ENCODE data around the gene NOS2.

The NOS2 gene

GRCh38 chr17:27832831-27833230, 32.5 kb upstream of the NOS2 start:
- TF ChIP-seq SIN3A (IDR thresholded peaks at IDR 0.05; ENCODE audit: borderline replicate concordance, insufficient read depth, low read length) (no peak), TAF1 (IDR thresholded peaks at IDR 0.05; ENCODE audit: borderline replicate concordance, insufficient read depth, low read length) (no peak), POLR2AphosphoS5 (IDR thresholded peaks at IDR 0.05; ENCODE audit: low read depth, low read length) (no peak), FOXP2 (optimal IDR thresholded peaks at IDR 0.05; ENCODE audit: borderline replicate concordance, extremely low read depth, extremely low read length, insufficient read depth) (no peak)
- TF ChIP-seq, protein P1, sequence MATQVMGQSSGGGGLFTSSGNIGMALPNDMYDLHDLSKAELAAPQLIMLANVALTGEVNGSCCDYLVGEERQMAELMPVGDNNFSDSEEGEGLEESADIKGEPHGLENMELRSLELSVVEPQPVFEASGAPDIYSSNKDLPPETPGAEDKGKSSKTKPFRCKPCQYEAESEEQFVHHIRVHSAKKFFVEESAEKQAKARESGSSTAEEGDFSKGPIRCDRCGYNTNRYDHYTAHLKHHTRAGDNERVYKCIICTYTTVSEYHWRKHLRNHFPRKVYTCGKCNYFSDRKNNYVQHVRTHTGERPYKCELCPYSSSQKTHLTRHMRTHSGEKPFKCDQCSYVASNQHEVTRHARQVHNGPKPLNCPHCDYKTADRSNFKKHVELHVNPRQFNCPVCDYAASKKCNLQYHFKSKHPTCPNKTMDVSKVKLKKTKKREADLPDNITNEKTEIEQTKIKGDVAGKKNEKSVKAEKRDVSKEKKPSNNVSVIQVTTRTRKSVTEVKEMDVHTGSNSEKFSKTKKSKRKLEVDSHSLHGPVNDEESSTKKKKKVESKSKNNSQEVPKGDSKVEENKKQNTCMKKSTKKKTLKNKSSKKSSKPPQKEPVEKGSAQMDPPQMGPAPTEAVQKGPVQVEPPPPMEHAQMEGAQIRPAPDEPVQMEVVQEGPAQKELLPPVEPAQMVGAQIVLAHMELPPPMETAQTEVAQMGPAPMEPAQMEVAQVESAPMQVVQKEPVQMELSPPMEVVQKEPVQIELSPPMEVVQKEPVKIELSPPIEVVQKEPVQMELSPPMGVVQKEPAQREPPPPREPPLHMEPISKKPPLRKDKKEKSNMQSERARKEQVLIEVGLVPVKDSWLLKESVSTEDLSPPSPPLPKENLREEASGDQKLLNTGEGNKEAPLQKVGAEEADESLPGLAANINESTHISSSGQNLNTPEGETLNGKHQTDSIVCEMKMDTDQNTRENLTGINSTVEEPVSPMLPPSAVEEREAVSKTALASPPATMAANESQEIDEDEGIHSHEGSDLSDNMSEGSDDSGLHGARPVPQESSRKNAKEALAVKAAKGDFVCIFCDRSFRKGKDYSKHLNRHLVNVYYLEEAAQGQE (IDR thresholded peaks at IDR 0.05; ENCODE audit: insufficient read depth in 1 of 2, low read depth in 2 of 2, low read length in 2 of 2): no peak

DNA sequence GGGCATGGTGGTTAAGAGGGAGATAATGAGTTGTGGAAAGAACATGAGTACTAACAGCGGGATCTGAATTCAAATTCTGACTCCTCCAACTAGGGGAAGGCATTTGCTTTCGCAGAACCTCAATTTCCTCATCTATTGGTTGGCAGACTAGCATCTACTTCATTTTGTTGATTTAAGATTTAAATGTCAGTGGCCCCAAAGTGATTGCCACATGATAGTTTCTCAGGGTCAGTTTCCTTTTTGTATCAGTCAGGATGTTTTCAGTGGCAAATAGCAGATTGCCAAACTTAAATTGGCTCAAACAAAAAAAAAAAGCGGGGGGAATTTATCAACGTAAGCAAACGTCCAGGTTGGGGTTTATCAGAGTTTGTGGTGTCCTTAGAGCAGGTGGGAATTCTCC, 25.1 kb upstream of the NOS2 start:
- TF ChIP-seq POLR2AphosphoS5 (IDR thresholded peaks at IDR 0.05; ENCODE audit: low read depth, low read length): no peak
- TF ChIP-seq SIN3A (IDR thresholded peaks at IDR 0.05; ENCODE audit: borderline replicate concordance, insufficient read depth, low read length): no peak
- TF ChIP-seq FOXP2 (optimal IDR thresholded peaks at IDR 0.05; ENCODE audit: borderline replicate concordance, extremely low read depth, extremely low read length, insufficient read depth): no peak
- TF ChIP-seq, protein P1 (IDR thresholded peaks at IDR 0.05; ENCODE audit: insufficient read depth in 1 of 2, low read depth in 2 of 2, low read length in 2 of 2): no peak

GRCh38 chr17:27824745-27825144, 24.4 kb upstream of the NOS2 start:
- no peak for TF ChIP-seq FOXP2 (optimal IDR thresholded peaks at IDR 0.05; ENCODE audit: borderline replicate concordance, extremely low read depth, extremely low read length, insufficient read depth)
- no peak for TF ChIP-seq TAF1 (IDR thresholded peaks at IDR 0.05; ENCODE audit: borderline replicate concordance, insufficient read depth, low read length)
- TF ChIP-seq, protein P1 (IDR thresholded peaks at IDR 0.05; ENCODE audit: insufficient read depth in 1 of 2, low read depth in 2 of 2, low read length in 2 of 2): no peak
- no peak for TF ChIP-seq SIN3A (IDR thresholded peaks at IDR 0.05; ENCODE audit: borderline replicate concordance, insufficient read depth, low read length)
- TF ChIP-seq POLR2AphosphoS5 (IDR thresholded peaks at IDR 0.05; ENCODE audit: low read depth, low read length): no peak

- TF ChIP-seq SIN3A (IDR thresholded peaks at IDR 0.05; ENCODE audit: borderline replicate concordance, insufficient read depth, low read length) (no peak), TAF1 (IDR thresholded peaks at IDR 0.05; ENCODE audit: borderline replicate concordance, insufficient read depth, low read length) (no peak), FOXP2 (optimal IDR thresholded peaks at IDR 0.05; ENCODE audit: borderline replicate concordance, extremely low read depth, extremely low read length, insufficient read depth) (no peak), POLR2AphosphoS5 (IDR thresholded peaks at IDR 0.05; ENCODE audit: low read depth, low read length) (no peak)
- TF ChIP-seq, protein P1 (IDR thresholded peaks at IDR 0.05; ENCODE audit: insufficient read depth in 1 of 2, low read depth in 2 of 2, low read length in 2 of 2): no peak
Measured at GRCh38 chr17:27824176-27824715, 23.9 kb upstream of the NOS2 start.

DNA sequence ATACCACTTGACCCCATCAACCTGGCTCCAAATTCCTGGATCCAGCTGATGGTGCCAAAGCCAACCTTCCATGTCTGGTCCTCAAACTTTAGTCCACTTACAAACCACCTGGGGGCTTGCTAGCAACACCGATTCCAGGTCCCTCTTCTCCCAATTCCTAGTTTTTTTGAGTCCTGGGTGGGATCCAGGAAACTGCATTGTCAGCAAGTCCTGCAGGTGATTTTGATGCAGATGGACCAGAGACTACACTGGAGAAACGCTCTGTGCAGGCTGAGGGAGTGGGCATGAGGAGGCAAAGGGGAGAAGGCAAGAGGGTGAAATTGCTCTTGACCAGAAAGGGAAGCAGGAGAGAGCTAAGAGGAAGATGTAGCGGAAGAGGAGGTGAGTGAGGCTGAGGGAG, 21.0 kb upstream of the NOS2 start:
- no peak for TF ChIP-seq SIN3A (IDR thresholded peaks at IDR 0.05; ENCODE audit: borderline replicate concordance, insufficient read depth, low read length)
- TF ChIP-seq POLR2AphosphoS5 (IDR thresholded peaks at IDR 0.05; ENCODE audit: low read depth, low read length): no peak
- no peak for TF ChIP-seq TAF1 (IDR thresholded peaks at IDR 0.05; ENCODE audit: borderline replicate concordance, insufficient read depth, low read length)
- TF ChIP-seq FOXP2 (optimal IDR thresholded peaks at IDR 0.05; ENCODE audit: borderline replicate concordance, extremely low read depth, extremely low read length, insufficient read depth): no peak
- TF ChIP-seq, protein P1 (IDR thresholded peaks at IDR 0.05; ENCODE audit: insufficient read depth in 1 of 2, low read depth in 2 of 2, low read length in 2 of 2): no peak
